ENCODE results near the gene MAMSTR.

- TF ChIP-seq GATA3 (IDR thresholded peaks at IDR 0.05; ENCODE audit: low read depth, low read length) (no peak), GATA2 (IDR thresholded peaks at IDR 0.05; ENCODE audit: low read depth, low read length) (no peak)
Observed at GRCh38 chr19:48673436-48674100, 46.0 kb downstream of the MAMSTR start.

Measured in SH-SY5Y (cell line).